DOHH2 (cell line): Measurements from ENCODE around the gene OR4D2.

Experiments used
- H3F3A ChIP-seq: fragments of 200-600 bp; sonication (generic), shearing (Covaris generic); 2 replicates; pipeline ENCODE4 v1.6.0; 2016; ENCODE audit warnings: antibody characterized with exemption, mild to moderate bottlenecking; ENCODE audit not compliant: control insufficient read depth, insufficient read depth
- H3K27ac ChIP-seq: fragments of 200-600 bp; sonication (generic); 2 replicates; pipeline ENCODE4 v1.5.1; 2014; ENCODE audit warnings: low read depth, mild to moderate bottlenecking, low read length, moderate library complexity
- H3K27me3 ChIP-seq: fragments of 200-600 bp; sonication (generic); 2 replicates; pipeline ENCODE4 v1.6.1; 2014; ENCODE audit warnings: mild to moderate bottlenecking, low read length, mixed read lengths; ENCODE audit not compliant: control insufficient read depth
- H3K36me3 ChIP-seq: fragments of 200-600 bp; sonication (generic); 2 replicates; pipeline ENCODE4 v1.6.1; 2014; ENCODE audit warnings: mild to moderate bottlenecking, low read length, moderate library complexity, mixed read lengths; ENCODE audit not compliant: control insufficient read depth
- H3K4me1 ChIP-seq: fragments of 200-600 bp; sonication (generic); 2 replicates; pipeline ENCODE4 v1.6.1; 2014; ENCODE audit warnings: mild to moderate bottlenecking, low read length, mixed read lengths; ENCODE audit not compliant: control insufficient read depth
- H3K4me2 ChIP-seq: fragments of 200-600 bp; sonication (generic); 2 replicates; pipeline ENCODE4 v1.6.0; 2014; ENCODE audit warnings: mild to moderate bottlenecking, low read length, moderate library complexity
- H3K4me3 ChIP-seq: fragments of 200-600 bp; sonication (generic); 2 replicates; pipeline ENCODE4 v1.5.1; 2014; ENCODE audit warnings: mild to moderate bottlenecking, low read length, mixed read lengths
- H3K79me2 ChIP-seq: fragments of 200-600 bp; sonication (generic); 2 replicates; pipeline ENCODE4 v1.6.1; 2014; ENCODE audit warnings: mild to moderate bottlenecking, low read length, mixed read lengths; ENCODE audit not compliant: control insufficient read depth
- H3K9me2 ChIP-seq: fragments of 200-600 bp; sonication (generic); replicated peaks from 2 replicates; pipeline ENCODE4 v1.6.1; 2014; ENCODE audit warnings: mild to moderate bottlenecking, low read length, mixed read lengths; ENCODE audit not compliant: control insufficient read depth
- H3K9me3 ChIP-seq: fragments of 200-600 bp; sonication (generic); 2 replicates; pipeline ENCODE4 v1.6.1; 2014; ENCODE audit warnings: antibody characterized with exemption, low read length, mixed read lengths; ENCODE audit not compliant: control insufficient read depth, insufficient read depth
- H4K20me1 ChIP-seq: fragments of 200-600 bp; sonication (generic); 2 replicates; pipeline ENCODE4 v1.6.0; 2014; ENCODE audit warnings: low read depth, mild to moderate bottlenecking, antibody characterized with exemption, low read length, moderate library complexity; ENCODE audit not compliant: control insufficient read depth, insufficient read depth
- CTCF ChIP-seq: fragments of 200-600 bp; sonication (generic); IDR thresholded peaks from one replicate; pipeline ENCODE4 v1.5.1; 2014; ENCODE audit warnings: antibody characterized with exemption, mild to moderate bottlenecking, low read depth, low read length; ENCODE audit not compliant: poor library complexity, severe bottlenecking
- EZH2phosphoT487 ChIP-seq: fragments of 200-600 bp; sonication (generic); IDR thresholded peaks from 2 replicates; pipeline ENCODE4 v1.6.1; 2017; ENCODE audit warnings: borderline replicate concordance, mild to moderate bottlenecking, antibody characterized with exemption, low read length, moderate library complexity, mixed read lengths

The OR4D2 gene

GRCh38 chr17:58166682-58167081, at the start of gene OR4D2:
OR4D2 (plus strand) TSS chr17:58166982; CDS start chr17:58169656, 2,674 bp downstream.
- no peak for TF ChIP-seq CTCF
- TF ChIP-seq EZH2phosphoT487: no peak
- H3K4me2 ChIP-seq: no peak within 1 kb of the TSS
- no peaks in the 10 kb centered on the region; the same call in 1 of the 2 replicates for H4K20me1 ChIP-seq
- no peaks in the 10 kb centered on the region for H3K9me2 ChIP-seq
- peaks cover 33% of the 10 kb centered on the region for H3K27me3 ChIP-seq
- H3K4me1 ChIP-seq: no peaks in the 10 kb centered on the region
- no peaks in the 10 kb centered on the region for H3K9me3 ChIP-seq
- H3F3A ChIP-seq: no peaks in the 10 kb centered on the region
- H3K27ac ChIP-seq: no peak within 1 kb of the TSS
- H3K79me2 ChIP-seq: no peaks in the 10 kb centered on the region
- H3K36me3 ChIP-seq: no peaks in the 10 kb centered on the region
- H3K4me3 ChIP-seq: no peak within 1 kb of the TSS

- H3K79me2 ChIP-seq: no peaks in the 10 kb centered on the region
- peaks cover 7% of the 10 kb centered on the region; the same call in 1 of the 2 replicates for H3K27me3 ChIP-seq
- H3K4me3 ChIP-seq: no peak overlapping the region
- H3K9me3 ChIP-seq: no peaks in the 10 kb centered on the region
- no peaks in the 10 kb centered on the region for H3F3A ChIP-seq
- no peaks in the 10 kb centered on the region for H4K20me1 ChIP-seq
- no peaks in the 10 kb centered on the region for H3K9me2 ChIP-seq
- no peaks in the 10 kb centered on the region for H3K36me3 ChIP-seq
- H3K27ac ChIP-seq: no peak overlapping the region
- H3K4me2 ChIP-seq: no peak overlapping the region
- TF ChIP-seq CTCF (no peak), EZH2phosphoT487 (no peak)
- no peaks in the 10 kb centered on the region for H3K4me1 ChIP-seq
These were observed 49.4 kb upstream of the OR4D2 start for GRCh38 chr17:58117382-58117781.

- Histone ChIP-seq H3F3A (no peaks in the 10 kb centered on the region), H4K20me1 (no peaks in the 10 kb centered on the region), H3K4me2 (no peak overlapping the region), H3K9me3 (no peaks in the 10 kb centered on the region), H3K27me3 (peaks cover 2% of the 10 kb centered on the region; the same call in 1 of the 2 replicates), H3K9me2 (no peaks in the 10 kb centered on the region), H3K4me3 (no peak overlapping the region), H3K36me3 (no peaks in the 10 kb centered on the region), H3K4me1 (no peaks in the 10 kb centered on the region), H3K27ac (no peak overlapping the region), H3K79me2 (no peaks in the 10 kb centered on the region)
- TF ChIP-seq CTCF (no peak), EZH2phosphoT487 (no peak)
These were observed 47.3 kb upstream of the OR4D2 start for GRCh38 chr17:58119491-58119890.
